H9 (cell line): Measurements from ENCODE around the gene KCNIP4. TPM values are rescaled to one million over a fixed set of nuclear protein-coding genes. Genes with fewer than 3 reads are reported as not detected.

ENCODE experiments used
- DNase-seq: peaks from one replicate; pipeline ENCODE4 v3.0.0-alpha.2; 2017
- H2AFZ ChIP-seq: one replicate; pipeline ENCODE4 v1.6.1; 2013; ENCODE audit warnings: mild to moderate bottlenecking, low read length, control low read depth, moderate library complexity
- H2AK5ac ChIP-seq: 2 replicates; pipeline ENCODE4 v1.6.1; 2013; ENCODE audit warnings: low read length, control low read depth, mixed read lengths; ENCODE audit not compliant: insufficient read length
- H2BK120ac ChIP-seq: one replicate; pipeline ENCODE4 v1.6.1; 2013; ENCODE audit warnings: low read depth, mild to moderate bottlenecking, low read length, control low read depth, inconsistent platforms; ENCODE audit not compliant: poor library complexity, severe bottlenecking
- H2BK12ac ChIP-seq: 2 replicates; pipeline ENCODE4 v1.6.1; 2013; ENCODE audit warnings: low read length, control low read depth, mixed read lengths, low read depth; ENCODE audit not compliant: insufficient read length
- H2BK15ac ChIP-seq: 2 replicates; pipeline ENCODE4 v1.6.1; 2013; ENCODE audit warnings: low read depth, low read length, control low read depth
- H2BK20ac ChIP-seq: one replicate; pipeline ENCODE4 v1.6.1; 2013; ENCODE audit warnings: low read depth, mild to moderate bottlenecking, low read length, control low read depth, inconsistent platforms; ENCODE audit not compliant: poor library complexity, severe bottlenecking
- H2BK5ac ChIP-seq: 2 replicates; pipeline ENCODE4 v1.6.1; 2013; ENCODE audit warnings: low read length, control low read depth, mixed read lengths; ENCODE audit not compliant: insufficient read length
- H3K14ac ChIP-seq: 2 replicates; pipeline ENCODE4 v1.6.1; 2013; ENCODE audit warnings: low read length, control low read depth; ENCODE audit not compliant: insufficient read depth
- H3K18ac ChIP-seq: 2 replicates; pipeline ENCODE4 v1.6.1; 2013; ENCODE audit warnings: low read depth, mild to moderate bottlenecking, mixed read lengths, low read length, control low read depth; ENCODE audit not compliant: insufficient read length
- H3K23ac ChIP-seq: 2 replicates; pipeline ENCODE4 v1.6.1; 2013; ENCODE audit warnings: low read length, control low read depth, mixed read lengths, low read depth; ENCODE audit not compliant: insufficient read length
- H3K23me2 ChIP-seq: 2 replicates; pipeline ENCODE4 v1.6.1; 2013; ENCODE audit warnings: low read depth, mild to moderate bottlenecking, mixed read lengths, low read length, control low read depth; ENCODE audit not compliant: insufficient read length, poor library complexity, severe bottlenecking
- H3K27ac ChIP-seq: 2 replicates; pipeline ENCODE4 v1.5.1; 2013; ENCODE audit warnings: low read length, control low read depth, mixed read lengths, low read depth; ENCODE audit not compliant: insufficient read length
- H3K27me3 ChIP-seq: 2 replicates; pipeline ENCODE4 v1.6.1; 2013; ENCODE audit warnings: low read length, control low read depth, inconsistent platforms; ENCODE audit not compliant: insufficient read depth
- H3K4ac ChIP-seq: 2 replicates; pipeline ENCODE4 v1.6.1; 2013; ENCODE audit warnings: low read depth, mild to moderate bottlenecking, control low read depth, inconsistent platforms, low read length, moderate library complexity
- H3K4me1 ChIP-seq: 2 replicates; pipeline ENCODE4 v1.6.1; 2013; ENCODE audit warnings: low read length, control low read depth, inconsistent platforms; ENCODE audit not compliant: insufficient read depth
- H3K4me2 ChIP-seq: 2 replicates; pipeline ENCODE4 v1.6.1; 2013; ENCODE audit warnings: low read length, control low read depth, mixed read lengths; ENCODE audit not compliant: insufficient read length, insufficient read depth
- H3K56ac ChIP-seq: 2 replicates; pipeline ENCODE4 v1.6.1; 2013; ENCODE audit warnings: low read depth, mild to moderate bottlenecking, mixed read lengths, low read length, control low read depth; ENCODE audit not compliant: insufficient read length
- H3K79me1 ChIP-seq: 2 replicates; pipeline ENCODE4 v1.6.1; 2013; ENCODE audit warnings: low read depth, mild to moderate bottlenecking, moderate library complexity, low read length, control low read depth, inconsistent platforms; ENCODE audit not compliant: insufficient read depth, poor library complexity, severe bottlenecking
- H3K79me2 ChIP-seq: 2 replicates; pipeline ENCODE4 v1.6.1; 2013; ENCODE audit warnings: low read length, control low read depth, inconsistent platforms; ENCODE audit not compliant: insufficient read depth
- H3K9ac ChIP-seq: 2 replicates; pipeline ENCODE4 v1.6.1; 2013; ENCODE audit warnings: low read length, control low read depth, mixed read lengths; ENCODE audit not compliant: insufficient read length; ENCODE audit errors: extremely low read depth
- H3K9me3 ChIP-seq: one replicate; pipeline ENCODE4 v1.6.1; 2013; ENCODE audit warnings: low read depth, low read length, inconsistent platforms; ENCODE audit not compliant: control insufficient read depth
- H3T11ph ChIP-seq: one replicate; pipeline ENCODE4 v1.6.1; 2013; ENCODE audit warnings: mild to moderate bottlenecking, low read length, control low read depth, inconsistent platforms
- H4K20me1 ChIP-seq: one replicate; pipeline ENCODE4 v1.6.1; 2013; ENCODE audit not compliant: control insufficient read depth, insufficient read length, insufficient read depth
- H4K5ac ChIP-seq: 2 replicates; pipeline ENCODE4 v1.6.1; 2013; ENCODE audit warnings: low read depth, mild to moderate bottlenecking, mixed read lengths, low read length, control low read depth; ENCODE audit not compliant: insufficient read length
- H4K8ac ChIP-seq: replicated peaks from 2 replicates; pipeline ENCODE4 v1.6.1; 2013; ENCODE audit warnings: low read length, control low read depth, mixed read lengths, low read depth; ENCODE audit not compliant: insufficient read length
- H4K91ac ChIP-seq: 2 replicates; pipeline ENCODE4 v1.6.1; 2013; ENCODE audit warnings: low read depth, mild to moderate bottlenecking, moderate library complexity, mixed read lengths, low read length, control low read depth; ENCODE audit not compliant: insufficient read length
- H3K27ac Mint-ChIP-seq, 3 experiments: 2 replicates in 2 of 3; 3 replicates in 1 of 3; pipeline ENCODE4 v1.8.0; 2020 to 2021; ENCODE audit warnings: mixed read lengths in 3 of 3, mild to moderate bottlenecking in 1 of 3, moderate library complexity in 1 of 3
- H3K27me3 Mint-ChIP-seq: 2 replicates; pipeline ENCODE4 v1.8.0; 2021; ENCODE audit warnings: low read depth, mild to moderate bottlenecking, moderate library complexity, mixed read lengths
- H3K36me3 Mint-ChIP-seq, 3 experiments: 2 replicates in 2 of 3; 3 replicates in 1 of 3; pipeline ENCODE4 v1.8.0; 2020 to 2021; ENCODE audit warnings: low read depth in 3 of 3, mixed read lengths in 3 of 3; ENCODE audit not compliant: insufficient read depth in 1 of 3
- H3K4me1 Mint-ChIP-seq, 2 experiments: 2 replicates each; pipeline ENCODE4 v1.8.0; 2020; ENCODE audit warnings: mixed read lengths in 2 of 2
- H3K4me3 Mint-ChIP-seq, 2 experiments: 2 replicates in 1 of 2; 3 replicates in 1 of 2; pipeline ENCODE4 v1.8.0; 2020 to 2021; ENCODE audit warnings: mild to moderate bottlenecking in 2 of 2, mixed read lengths in 2 of 2, moderate library complexity in 1 of 2
- H3K9me3 Mint-ChIP-seq, 2 experiments: 2 replicates in 1 of 2; 3 replicates in 1 of 2; pipeline ENCODE4 v1.8.0; 2020; ENCODE audit warnings: mild to moderate bottlenecking in 2 of 2, mixed read lengths in 2 of 2, moderate library complexity in 1 of 2
- CTCF ChIP-seq: fragments of 200-600 bp; sonication (generic); conservative IDR thresholded peaks from 3 replicates; pipeline ENCODE4 v1.8.0; 2021; ENCODE audit warnings: antibody characterized with exemption, mild to moderate bottlenecking
- WGBS: extraction: QIAGEN DNeasy Blood & Tissue Kit; methylation state at CpG from one replicate; pipeline ENCODE4 v1.1.7; 2013; ENCODE audit warnings: missing lambda C conversion rate, low lambda C conversion rate, mixed read lengths; ENCODE audit not compliant: insufficient read length; ENCODE audit errors: extremely low coverage; 5-methylcytosine and 5-hydroxymethylcytosine counted together
- total RNA-seq: library from RNA; stranded (reverse); gene quantifications from 2 replicates; pipeline ENCODE4 v1.2.1, GENCODE V29; 2021

KCNIP4 gene
- total RNA-seq, 1 experiment from 2014 or later = not detected

DNA sequence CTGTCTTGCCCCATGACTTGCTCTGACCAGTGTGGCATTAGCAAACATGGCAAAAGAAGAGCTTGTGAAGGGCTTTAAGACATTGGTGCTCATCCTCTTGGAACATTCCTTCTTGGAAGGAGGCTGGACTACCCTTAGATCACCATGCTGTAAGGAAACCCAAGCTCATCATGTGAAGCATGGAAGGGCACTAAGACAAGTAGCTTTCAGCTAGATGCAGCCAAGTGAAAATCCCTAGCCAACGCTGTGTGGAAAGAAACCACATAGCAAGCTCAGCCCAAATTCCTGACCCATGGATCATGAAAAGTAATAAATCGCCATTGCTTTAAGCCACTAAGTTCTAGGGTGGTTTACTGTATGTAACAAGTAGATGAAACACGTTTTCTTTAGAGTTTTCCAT lies 1260.7 kb downstream of the KCNIP4 start:
- Histone ChIP-seq H3K4me1 (no peaks in the 10 kb centered on the region), H3K14ac (no peak overlapping the region), H3T11ph (no peak overlapping the region), H2BK15ac (no peak overlapping the region), H3K27ac (no peak overlapping the region), H3K23me2 (no peaks in the 10 kb centered on the region), H2BK120ac (no peak overlapping the region), H4K8ac (no peak overlapping the region), H2BK5ac (no peak overlapping the region), H4K91ac (no peak overlapping the region), H3K18ac (no peak overlapping the region), H2AFZ (no peak overlapping the region), H3K23ac (no peak overlapping the region), H3K56ac (no peak overlapping the region), H3K27me3 (no peaks in the 10 kb centered on the region), H2AK5ac (no peak overlapping the region), H4K5ac (no peak overlapping the region), H3K9ac (no peak overlapping the region), H4K20me1 (no peaks in the 10 kb centered on the region), H3K4me2 (no peak overlapping the region), H2BK20ac (no peak overlapping the region), H3K9me3 (no peaks in the 10 kb centered on the region), H3K79me2 (no peaks in the 10 kb centered on the region), H3K4ac (no peak overlapping the region), H2BK12ac (no peak overlapping the region), H3K79me1 (no peaks in the 10 kb centered on the region)
- H3K27me3 Mint-ChIP-seq = no peaks in the 10 kb centered on the region
- H3K27ac Mint-ChIP-seq = no peak overlapping the region; a peak in 1 of 7 replicates
- H3K9me3 Mint-ChIP-seq = no peaks in the 10 kb centered on the region
- TF ChIP-seq CTCF = no peak
- no peaks in the 10 kb centered on the region for H3K36me3 Mint-ChIP-seq
- DNase-seq = no peak
- H3K4me3 Mint-ChIP-seq = no peak overlapping the region
- H3K4me1 Mint-ChIP-seq = no peaks in the 10 kb centered on the region
- WGBS = no CpG with 5 or more reads among the region's 3 CpGs
